CD4-positive, alpha-beta T cell (primary cell): ENCODE results near the gene DPP8. TPM values are rescaled to one million over a fixed set of nuclear protein-coding genes. Genes with fewer than 3 reads are reported as not detected.
"Not testable (repeated sequence)": the region's sequence is repeated elsewhere in the genome, so short reads cannot be mapped to it uniquely, and the experiment has no call there.

Experiments
- ATAC-seq: fragments of 200-7000 bp; cut with Tn5 transposase; one replicate; pipeline ENCODE4 v1.10.0; 2022; ENCODE audit warnings: mild to moderate bottlenecking; ENCODE audit not compliant: poor library complexity
- CTCF ChIA-PET: fragments of 350-600 bp; sonication (Branson Sonifier 250); formaldehyde crosslinking; loops from one replicate; lab custom pipeline; 2021; ENCODE audit warnings: antibody characterized with exemption, inconsistent platforms; lab: Charles Lee
- POLR2A ChIA-PET: fragments of 350-600 bp; sonication (Branson Sonifier 250); formaldehyde crosslinking; loops from one replicate; lab custom pipeline; 2021; ENCODE audit warnings: antibody characterized with exemption, inconsistent platforms; lab: Charles Lee
- DNase-seq, 14 experiments: peaks; one replicate each; pipeline ENCODE4 v3.0.0-alpha.2; 2013 to 2020; ENCODE audit warnings: mixed read lengths in 2 of 14
- H3K27ac ChIP-seq, 2 donors: one replicate each; pipeline versions ENCODE4 v1.5.1 to v1.7.0; 2013; ENCODE audit warnings: low read length in 2 of 2, low read depth in 1 of 2, mild to moderate bottlenecking in 1 of 2
- H3K27me3 ChIP-seq, 2 experiments: 1 replicate in 1 of 2; 2 replicates in 1 of 2; pipeline versions ENCODE4 v1.6.1 to v1.7.0; 2013; ENCODE audit warnings: low read length in 2 of 2, control low read depth in 1 of 2, mild to moderate bottlenecking in 1 of 2, moderate library complexity in 1 of 2; ENCODE audit not compliant: insufficient read depth in 2 of 2, control insufficient read depth in 1 of 2
- H3K36me3 ChIP-seq: one replicate; pipeline ENCODE4 v1.6.1; 2013; ENCODE audit warnings: low read length, control low read depth; ENCODE audit not compliant: insufficient read depth
- H3K4me1 ChIP-seq: one replicate; pipeline ENCODE4 v1.6.1; 2013; ENCODE audit warnings: low read length, control low read depth; ENCODE audit not compliant: insufficient read depth
- H3K4me3 ChIP-seq: one replicate; pipeline ENCODE4 v1.5.1; 2013; ENCODE audit warnings: mild to moderate bottlenecking, low read length, moderate library complexity
- H3K9me3 ChIP-seq, 2 experiments: 1 replicate in 1 of 2; 2 replicates in 1 of 2; pipeline versions ENCODE4 v1.6.1 to v1.7.0; 2013; ENCODE audit warnings: low read length in 2 of 2, mild to moderate bottlenecking in 2 of 2, control low read depth in 1 of 2, moderate library complexity in 1 of 2; ENCODE audit not compliant: control insufficient read depth in 1 of 2, insufficient read depth in 1 of 2
- H3K27ac Mint-ChIP-seq: one replicate; pipeline ENCODE4 v1.8.0; 2020; ENCODE audit warnings: mixed read lengths
- H3K27me3 Mint-ChIP-seq: one replicate; pipeline ENCODE4 v1.8.0; 2021; ENCODE audit warnings: mixed read lengths
- H3K36me3 Mint-ChIP-seq: one replicate; pipeline ENCODE4 v1.8.0; 2021; ENCODE audit warnings: low read depth, mixed read lengths
- H3K4me1 Mint-ChIP-seq: one replicate; pipeline ENCODE4 v1.8.0; 2021; ENCODE audit warnings: low read depth, mixed read lengths
- H3K4me3 Mint-ChIP-seq: one replicate; pipeline ENCODE4 v1.8.0; 2020; ENCODE audit warnings: mild to moderate bottlenecking, mixed read lengths
- H3K9me3 Mint-ChIP-seq: one replicate; pipeline ENCODE4 v1.8.0; 2020; ENCODE audit warnings: mixed read lengths
- intact Hi-C, 2 experiments: fragments of 100-400 bp; cut with DNase I in 1 of 2; cut with micrococcal nuclease in 1 of 2; formaldehyde crosslinking; loops; one replicate each; pipeline versions ENCODE4 v1.15.1 to v1.9.0; 2023 to 2025; cut with DNase I, micrococcal nuclease
- total RNA-seq, 174 experiments: library from RNA in 2 of 174; stranded (reverse) in 2 of 174; gene quantifications; one replicate each; pipeline ENCODE4 v1.2.3 and lab custom pipeline; 2021 to 2026
- TF ChIP-seq, protein P1 (sequence below): fragments of 200-600 bp; IDR thresholded peaks from one replicate; pipeline ENCODE4 v1.8.0; 2022; ENCODE audit warnings: antibody characterized with exemption, mild to moderate bottlenecking

DPP8 gene
- total RNA-seq, 2 experiments from 2014 or later = 41.2 to 45.4 TPM

DNA sequence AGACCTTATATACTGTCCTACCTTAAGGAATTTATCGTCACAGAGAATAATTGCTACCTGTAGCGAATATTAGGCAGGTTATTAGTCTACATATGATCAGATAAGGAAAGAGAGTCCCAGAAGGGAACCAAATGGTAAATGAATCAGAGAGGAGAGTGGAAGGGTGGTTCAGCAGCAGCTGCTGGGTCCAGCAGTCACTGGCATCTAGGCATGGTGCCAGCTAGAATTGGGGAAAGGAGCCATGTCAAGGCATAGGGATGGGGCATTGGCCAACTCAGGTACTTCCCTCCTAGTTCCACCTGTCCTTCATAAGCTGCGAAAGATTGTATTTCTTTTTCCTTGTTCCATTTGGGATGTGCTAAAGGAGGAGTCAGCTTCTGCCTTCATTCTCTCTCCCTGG, 36.2 kb upstream of the DPP8 start:
- no peak overlapping the region for H3K27ac Mint-ChIP-seq
- TF ChIP-seq, protein P1, sequence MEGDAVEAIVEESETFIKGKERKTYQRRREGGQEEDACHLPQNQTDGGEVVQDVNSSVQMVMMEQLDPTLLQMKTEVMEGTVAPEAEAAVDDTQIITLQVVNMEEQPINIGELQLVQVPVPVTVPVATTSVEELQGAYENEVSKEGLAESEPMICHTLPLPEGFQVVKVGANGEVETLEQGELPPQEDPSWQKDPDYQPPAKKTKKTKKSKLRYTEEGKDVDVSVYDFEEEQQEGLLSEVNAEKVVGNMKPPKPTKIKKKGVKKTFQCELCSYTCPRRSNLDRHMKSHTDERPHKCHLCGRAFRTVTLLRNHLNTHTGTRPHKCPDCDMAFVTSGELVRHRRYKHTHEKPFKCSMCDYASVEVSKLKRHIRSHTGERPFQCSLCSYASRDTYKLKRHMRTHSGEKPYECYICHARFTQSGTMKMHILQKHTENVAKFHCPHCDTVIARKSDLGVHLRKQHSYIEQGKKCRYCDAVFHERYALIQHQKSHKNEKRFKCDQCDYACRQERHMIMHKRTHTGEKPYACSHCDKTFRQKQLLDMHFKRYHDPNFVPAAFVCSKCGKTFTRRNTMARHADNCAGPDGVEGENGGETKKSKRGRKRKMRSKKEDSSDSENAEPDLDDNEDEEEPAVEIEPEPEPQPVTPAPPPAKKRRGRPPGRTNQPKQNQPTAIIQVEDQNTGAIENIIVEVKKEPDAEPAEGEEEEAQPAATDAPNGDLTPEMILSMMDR = no peak
- peaks cover 52% of the 10 kb centered on the region for H3K36me3 Mint-ChIP-seq
- H3K27ac ChIP-seq = no peak overlapping the region
- no peak overlapping the region for H3K4me3 Mint-ChIP-seq
- POLR2A ChIA-PET = no interaction called here
- H3K36me3 ChIP-seq = peaks cover 39% of the 10 kb centered on the region
- no peaks in the 10 kb centered on the region for H3K9me3 Mint-ChIP-seq
- DNase-seq (no peak), ATAC-seq (no peak)
- intact Hi-C loops = no loop called here
- CTCF ChIA-PET = no interaction called here
- H3K4me1 ChIP-seq = no peaks in the 10 kb centered on the region
- H3K4me1 Mint-ChIP-seq = peaks cover 15% of the 10 kb centered on the region
- no peak overlapping the region for H3K4me3 ChIP-seq
- no peaks in the 10 kb centered on the region for H3K9me3 ChIP-seq
- no peaks in the 10 kb centered on the region for H3K27me3 ChIP-seq
- no peaks in the 10 kb centered on the region for H3K27me3 Mint-ChIP-seq

DNA sequence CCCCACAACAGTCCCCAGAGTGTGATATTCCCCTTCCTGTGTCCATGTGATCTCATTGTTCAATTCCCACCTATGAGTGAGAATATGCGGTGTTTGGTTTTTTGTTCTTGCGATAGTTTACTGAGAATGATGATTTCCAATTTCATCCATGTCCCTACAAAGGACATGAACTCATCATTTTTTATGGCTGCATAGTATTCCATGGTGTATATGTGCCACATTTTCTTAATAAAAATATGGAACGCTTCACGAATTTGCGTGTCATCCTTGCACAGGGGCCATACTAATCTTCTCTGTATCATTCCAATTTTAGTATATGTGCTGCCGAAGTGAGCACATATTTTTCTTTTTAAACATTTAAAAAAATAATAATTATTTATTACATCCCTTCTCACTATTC, 35.4 kb upstream of the DPP8 start:
- CTCF ChIA-PET = not testable (repeated sequence)

DNA sequence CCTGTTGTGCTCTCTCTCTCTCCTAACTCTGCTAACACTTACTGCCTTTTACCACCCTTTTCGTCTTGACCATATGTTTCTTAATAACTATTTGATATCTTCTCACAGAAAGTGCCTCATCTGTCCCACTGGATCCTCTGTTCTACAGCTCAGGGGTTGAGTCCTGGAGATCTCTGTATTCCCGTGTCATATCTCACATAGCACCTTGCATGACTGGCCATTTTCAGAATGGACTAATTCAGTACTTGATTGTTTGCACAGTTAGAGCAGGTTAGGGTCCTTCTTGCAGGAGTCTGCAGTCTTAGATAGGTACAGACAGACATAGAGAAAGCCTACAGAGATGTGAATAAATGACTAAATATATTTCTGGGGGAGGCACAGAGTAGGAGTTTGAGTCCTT, 33.7 kb upstream of the DPP8 start:
- POLR2A ChIA-PET = no interaction called here
- ATAC-seq (no peak), DNase-seq (no peak)
- Mint-ChIP-seq H3K36me3 (peaks cover 30% of the 10 kb centered on the region), H3K27ac (no peak overlapping the region), H3K4me1 (peaks cover 23% of the 10 kb centered on the region), H3K27me3 (no peaks in the 10 kb centered on the region), H3K4me3 (no peak overlapping the region), H3K9me3 (no peaks in the 10 kb centered on the region)
- CTCF ChIA-PET = no interaction called here
- Histone ChIP-seq H3K27me3 (no peaks in the 10 kb centered on the region), H3K4me1 (no peaks in the 10 kb centered on the region), H3K9me3 (no peaks in the 10 kb centered on the region), H3K27ac (no peak overlapping the region), H3K4me3 (no peak overlapping the region), H3K36me3 (peaks cover 22% of the 10 kb centered on the region)
- TF ChIP-seq, protein P1 = no peak
- intact Hi-C loops = no loop called here

More for the DNA sequence above, 35.4 kb upstream of the DPP8 start:
- H3K27me3 ChIP-seq, intact Hi-C loops, H3K4me3 ChIP-seq, H3K27me3 Mint-ChIP-seq, H3K9me3 Mint-ChIP-seq, H3K4me3 Mint-ChIP-seq, ATAC-seq, H3K27ac ChIP-seq, DNase-seq, H3K4me1 ChIP-seq, H3K9me3 ChIP-seq, POLR2A ChIA-PET, H3K27ac Mint-ChIP-seq: not testable (repeated sequence)
- peaks cover 33% of the 10 kb centered on the region for H3K36me3 ChIP-seq
- peaks cover 44% of the 10 kb centered on the region for H3K36me3 Mint-ChIP-seq
- H3K4me1 Mint-ChIP-seq = peaks cover 17% of the 10 kb centered on the region

DNA sequence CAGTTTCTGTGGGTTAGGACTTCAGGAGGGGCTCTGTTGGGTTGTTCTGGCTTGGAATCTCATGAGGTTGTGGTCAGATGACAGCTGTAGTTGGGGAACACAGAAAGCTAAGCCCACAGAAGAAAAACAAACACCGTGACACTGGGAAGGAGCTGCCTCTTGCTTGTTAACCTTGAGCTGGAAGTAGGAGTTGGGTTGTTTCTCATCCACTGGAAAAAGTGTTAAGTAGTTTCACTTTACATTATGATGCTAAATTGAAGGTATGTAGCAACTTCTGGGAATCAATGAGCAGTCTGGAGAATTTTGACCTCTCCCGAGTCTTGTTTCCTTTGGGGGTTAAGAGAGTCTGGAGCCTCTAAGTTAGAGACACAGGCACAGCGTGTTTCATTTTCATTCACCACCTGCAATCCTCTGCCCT, 33.2 kb upstream of the DPP8 start:
- intact Hi-C loops = no loop called here
- Histone ChIP-seq H3K4me3 (no peak overlapping the region), H3K27me3 (no peaks in the 10 kb centered on the region), H3K9me3 (no peaks in the 10 kb centered on the region), H3K36me3 (peaks cover 22% of the 10 kb centered on the region), H3K27ac (no peak overlapping the region), H3K4me1 (no peaks in the 10 kb centered on the region)
- ChIA-PET CTCF (no interaction called here), POLR2A (interaction anchor here (1.7 kb wide), 1 partner anchor 12 kb away, joined by 6 read pairs; no protein-coding TSS in a partner anchor)
- H3K27ac Mint-ChIP-seq = no peak overlapping the region
- no peaks in the 10 kb centered on the region for H3K9me3 Mint-ChIP-seq
- TF ChIP-seq, protein P1 = no peak
- peaks cover 26% of the 10 kb centered on the region for H3K36me3 Mint-ChIP-seq
- no peak overlapping the region for H3K4me3 Mint-ChIP-seq
- peaks cover 26% of the 10 kb centered on the region for H3K4me1 Mint-ChIP-seq
- no peak for DNase-seq
- no peaks in the 10 kb centered on the region for H3K27me3 Mint-ChIP-seq
- ATAC-seq = no peak

DNA sequence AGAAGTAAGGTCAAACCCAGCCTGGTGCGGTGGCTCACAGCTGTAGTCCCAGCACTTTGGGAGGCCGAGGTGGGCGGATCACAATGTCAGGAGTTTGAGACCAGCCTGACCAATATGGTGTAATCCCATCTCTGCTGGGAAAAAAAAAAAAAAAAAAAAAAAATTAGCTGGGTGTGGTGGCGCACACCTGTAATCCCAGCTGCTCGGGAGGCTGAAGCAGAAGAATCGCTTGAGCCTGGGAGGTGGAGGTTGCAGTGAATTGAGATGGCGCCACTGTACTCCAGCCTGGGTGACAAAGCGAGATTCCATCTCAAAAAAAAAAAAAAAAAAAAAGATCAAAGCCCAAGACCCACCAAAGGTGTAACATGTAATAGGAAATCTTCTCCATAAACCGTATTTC, 31.8 kb upstream of the DPP8 start:
- DNase-seq, H3K4me1 ChIP-seq, H3K27me3 ChIP-seq, CTCF ChIA-PET, H3K27ac ChIP-seq, H3K4me3 ChIP-seq, H3K4me3 Mint-ChIP-seq, H3K9me3 ChIP-seq, ATAC-seq, H3K27me3 Mint-ChIP-seq, H3K27ac Mint-ChIP-seq, intact Hi-C loops, H3K9me3 Mint-ChIP-seq: not testable (repeated sequence)
- Mint-ChIP-seq H3K4me1 (peaks cover 27% of the 10 kb centered on the region), H3K36me3 (peaks cover 15% of the 10 kb centered on the region)
- POLR2A ChIA-PET = interaction anchor here (1.7 kb wide), 1 partner anchor 10 kb away, joined by 6 read pairs; no protein-coding TSS in a partner anchor
- peaks cover 11% of the 10 kb centered on the region for H3K36me3 ChIP-seq
